RWPE1 (cell line): ENCODE data around the gene LRRC75A.

Experiments used
- CTCF ChIA-PET: fragments of 350-600 bp; sonication (Branson Sonifier 250); formaldehyde crosslinking; extraction: SDS; loops from one replicate; lab custom pipeline; 2021; lab: Yijun Ruan, JAX
- POLR2A ChIA-PET: fragments of 400-600 bp; formaldehyde crosslinking; extraction: SDS; loops from one replicate; lab custom pipeline; 2020; ENCODE audit warnings: antibody characterized with exemption; ENCODE audit not compliant: low non-redundant PET; lab: Yijun Ruan, JAX
- DNase-seq: peaks from one replicate; pipeline ENCODE4 v3.0.0; 2012; ENCODE audit warnings: low spot score
- H3K27ac ChIP-seq: fragments of 450-650 bp; 2 replicates; pipeline ENCODE4 v1.5.1; 2017
- CTCF ChIP-seq: fragments of 450-650 bp; conservative IDR thresholded peaks from 2 replicates; pipeline ENCODE4 v1.5.1; 2017; ENCODE audit warnings: low read depth, mild to moderate bottlenecking

The LRRC75A gene

GRCh38 chr17:16483021-16483645 is 8.9 kb downstream of the LRRC75A start:
- peak overlapping the region; percentile 6; the same call in 1 of the 2 replicates for H3K27ac ChIP-seq
- TF ChIP-seq CTCF = no peak
- no peak for DNase-seq
- CTCF ChIA-PET = no interaction called here
- POLR2A ChIA-PET = no interaction called here

- no peak for TF ChIP-seq CTCF
- no peak for DNase-seq
- H3K27ac ChIP-seq = no peak overlapping the region
- ChIA-PET CTCF (no interaction called here), POLR2A (no interaction called here)
Measured at GRCh38 chr17:16482253-16482652, 9.7 kb downstream of the LRRC75A start.

GRCh38 chr17:16480995-16481394 is 11.0 kb downstream of the LRRC75A start:
- DNase-seq = no peak
- no peak overlapping the region for H3K27ac ChIP-seq
- TF ChIP-seq CTCF = no peak
- CTCF ChIA-PET = no interaction called here
- POLR2A ChIA-PET = no interaction called here

- TF ChIP-seq CTCF = no peak
- POLR2A ChIA-PET = no interaction called here
- CTCF ChIA-PET = no interaction called here
- H3K27ac ChIP-seq = no peak overlapping the region
- no peak for DNase-seq
Measured at GRCh38 chr17:16479264-16479663, 12.7 kb downstream of the LRRC75A start.

GRCh38 chr17:16478649-16479048 is 13.3 kb downstream of the LRRC75A start:
- no peak for DNase-seq
- no peak overlapping the region for H3K27ac ChIP-seq
- POLR2A ChIA-PET = no interaction called here
- no peak for TF ChIP-seq CTCF
- CTCF ChIA-PET = no interaction called here

GRCh38 chr17:16477666-16478065 is 14.3 kb downstream of the LRRC75A start:
- H3K27ac ChIP-seq = peak overlapping the region; percentile 71
- DNase-seq = no peak
- ChIA-PET CTCF (no interaction called here), POLR2A (no interaction called here)
- TF ChIP-seq CTCF = no peak
